Astrocyte (in vitro differentiated cells and primary cell): ENCODE results near the gene NPHS1. TPM values are rescaled to one million over a fixed set of nuclear protein-coding genes. Genes with fewer than 3 reads are reported as not detected.

Experiments used
- DNase-seq: peaks from one replicate; pipeline ENCODE4 v3.0.0-alpha.2; 2010; ENCODE audit warnings: low read depth
- FAIRE-seq: peaks from 2 replicates; lab custom pipeline; 2011; peaks lifted over from hg19 to GRCh38; lab: Jason Lieb, UNC
- H2AFZ ChIP-seq: 2 replicates; pipeline ENCODE4 v1.6.0; 2012; ENCODE audit warnings: low read depth, low read length, inconsistent platforms
- H3K27ac ChIP-seq: 2 replicates; pipeline ENCODE4 v1.5.1; 2011; ENCODE audit warnings: low read depth, low read length, inconsistent platforms
- H3K27me3 ChIP-seq: 2 replicates; pipeline ENCODE4 v1.6.0; 2011; ENCODE audit warnings: low read length, inconsistent platforms; ENCODE audit not compliant: insufficient read depth
- H3K36me3 ChIP-seq: 2 replicates; pipeline ENCODE4 v1.5.1; 2011; ENCODE audit warnings: low read length, inconsistent platforms; ENCODE audit not compliant: insufficient read depth
- H3K4me1 ChIP-seq: 2 replicates; pipeline ENCODE4 v1.5.1; 2011; ENCODE audit warnings: low read length, inconsistent platforms; ENCODE audit not compliant: insufficient read depth
- H3K4me2 ChIP-seq: 2 replicates; pipeline ENCODE4 v1.6.0; 2012; ENCODE audit warnings: low read length, inconsistent platforms
- H3K4me3 ChIP-seq: 2 replicates; pipeline ENCODE4 v1.5.1; 2011; ENCODE audit warnings: low read depth, mild to moderate bottlenecking, low read length, inconsistent platforms; ENCODE audit not compliant: insufficient read depth
- H3K79me2 ChIP-seq: 2 replicates; pipeline ENCODE4 v1.6.0; 2012; ENCODE audit warnings: mild to moderate bottlenecking, low read length, inconsistent platforms; ENCODE audit not compliant: insufficient read depth
- H3K9ac ChIP-seq: 2 replicates; pipeline ENCODE4 v1.6.0; 2012; ENCODE audit warnings: mild to moderate bottlenecking, low read length, inconsistent platforms
- H3K9me3 ChIP-seq: 2 replicates; pipeline ENCODE4 v1.5.1; 2012; ENCODE audit warnings: low read depth, mild to moderate bottlenecking, low read length, inconsistent platforms; ENCODE audit not compliant: insufficient read depth
- H4K20me1 ChIP-seq: 2 replicates; pipeline ENCODE4 v1.6.0; 2012; ENCODE audit warnings: low read length, inconsistent platforms; ENCODE audit not compliant: insufficient read depth
- H3K27ac Mint-ChIP-seq: one replicate; pipeline ENCODE4 v1.8.0; 2021; ENCODE audit warnings: mild to moderate bottlenecking, mixed read lengths; ENCODE audit not compliant: unreplicated experiment
- H3K27me3 Mint-ChIP-seq: one replicate; pipeline ENCODE4 v1.8.0; 2021; ENCODE audit warnings: low read depth, mixed read lengths; ENCODE audit not compliant: unreplicated experiment
- H3K36me3 Mint-ChIP-seq: one replicate; pipeline ENCODE4 v1.8.0; 2021; ENCODE audit warnings: low read depth, mixed read lengths; ENCODE audit not compliant: unreplicated experiment
- H3K4me1 Mint-ChIP-seq: one replicate; pipeline ENCODE4 v1.8.0; 2021; ENCODE audit warnings: low read depth, mixed read lengths; ENCODE audit not compliant: unreplicated experiment
- H3K4me3 Mint-ChIP-seq: one replicate; pipeline ENCODE4 v1.8.0; 2021; ENCODE audit warnings: mild to moderate bottlenecking, moderate library complexity, mixed read lengths; ENCODE audit not compliant: unreplicated experiment
- H3K9me3 Mint-ChIP-seq: one replicate; pipeline ENCODE4 v1.8.0; 2021; ENCODE audit warnings: mild to moderate bottlenecking, mixed read lengths; ENCODE audit not compliant: unreplicated experiment
- EZH2 ChIP-seq: IDR thresholded peaks from 2 replicates; pipeline ENCODE4 v1.6.1; 2012; ENCODE audit warnings: mild to moderate bottlenecking, low read length, inconsistent platforms; ENCODE audit not compliant: insufficient read depth
- total RNA-seq: library from RNA; stranded (reverse); gene quantifications from 2 replicates; pipeline ENCODE4 v1.2.1, GENCODE V29; 2021
- TF ChIP-seq, protein P1 (sequence below): IDR thresholded peaks from 2 replicates; pipeline ENCODE4 v1.5.1; 2011; ENCODE audit warnings: low read depth, mild to moderate bottlenecking, inconsistent platforms, low read length, moderate library complexity; ENCODE audit not compliant: insufficient read depth

Gene NPHS1
- total RNA-seq, 1 donor from 2014 or later: not detected

- H3K4me2 ChIP-seq: no peak within 1 kb of the TSS
- peaks cover 33% of the 10 kb centered on the region for H3K27me3 Mint-ChIP-seq
- no peaks in the 10 kb centered on the region for H3K36me3 Mint-ChIP-seq
- TF ChIP-seq, protein P1, sequence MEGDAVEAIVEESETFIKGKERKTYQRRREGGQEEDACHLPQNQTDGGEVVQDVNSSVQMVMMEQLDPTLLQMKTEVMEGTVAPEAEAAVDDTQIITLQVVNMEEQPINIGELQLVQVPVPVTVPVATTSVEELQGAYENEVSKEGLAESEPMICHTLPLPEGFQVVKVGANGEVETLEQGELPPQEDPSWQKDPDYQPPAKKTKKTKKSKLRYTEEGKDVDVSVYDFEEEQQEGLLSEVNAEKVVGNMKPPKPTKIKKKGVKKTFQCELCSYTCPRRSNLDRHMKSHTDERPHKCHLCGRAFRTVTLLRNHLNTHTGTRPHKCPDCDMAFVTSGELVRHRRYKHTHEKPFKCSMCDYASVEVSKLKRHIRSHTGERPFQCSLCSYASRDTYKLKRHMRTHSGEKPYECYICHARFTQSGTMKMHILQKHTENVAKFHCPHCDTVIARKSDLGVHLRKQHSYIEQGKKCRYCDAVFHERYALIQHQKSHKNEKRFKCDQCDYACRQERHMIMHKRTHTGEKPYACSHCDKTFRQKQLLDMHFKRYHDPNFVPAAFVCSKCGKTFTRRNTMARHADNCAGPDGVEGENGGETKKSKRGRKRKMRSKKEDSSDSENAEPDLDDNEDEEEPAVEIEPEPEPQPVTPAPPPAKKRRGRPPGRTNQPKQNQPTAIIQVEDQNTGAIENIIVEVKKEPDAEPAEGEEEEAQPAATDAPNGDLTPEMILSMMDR: no peak
- TF ChIP-seq EZH2: no peak
- no peak within 1 kb of the TSS for H3K27ac Mint-ChIP-seq
- H3K79me2 ChIP-seq: no peaks in the 10 kb centered on the region
- no peaks in the 10 kb centered on the region for H3K9me3 Mint-ChIP-seq
- H3K4me3 Mint-ChIP-seq: peak within 1 kb of the TSS; percentile 27
- FAIRE-seq: no peak
- peaks cover 3% of the 10 kb centered on the region for H3K27me3 ChIP-seq
- H3K36me3 ChIP-seq: no peaks in the 10 kb centered on the region
- H3K4me1 Mint-ChIP-seq: no peaks in the 10 kb centered on the region
- no peaks in the 10 kb centered on the region for H4K20me1 ChIP-seq
- H3K27ac ChIP-seq: no peak within 1 kb of the TSS
- DNase-seq: no peak
- no peak within 1 kb of the TSS for H2AFZ ChIP-seq
- no peaks in the 10 kb centered on the region for H3K4me1 ChIP-seq
- no peak within 1 kb of the TSS for H3K4me3 ChIP-seq
- no peaks in the 10 kb centered on the region for H3K9me3 ChIP-seq
- H3K9ac ChIP-seq: no peak within 1 kb of the TSS
These were observed 39.9 kb downstream of the NPHS1 start, which contains the start of gene PRODH2 for GRCh38 chr19:35812220-35813042. TSS of gene PRODH2 (minus strand) at chr19:35812845. CDS start at chr19:35812805, 40 bp downstream.

- Histone ChIP-seq H3K27me3 (peaks cover 3% of the 10 kb centered on the region), H3K36me3 (no peaks in the 10 kb centered on the region), H4K20me1 (no peaks in the 10 kb centered on the region), H3K79me2 (no peaks in the 10 kb centered on the region), H3K4me3 (no peak overlapping the region), H3K9me3 (no peaks in the 10 kb centered on the region), H3K4me2 (no peak overlapping the region), H2AFZ (no peak overlapping the region), H3K4me1 (no peaks in the 10 kb centered on the region), H3K27ac (no peak overlapping the region), H3K9ac (no peak overlapping the region)
- H3K4me3 Mint-ChIP-seq: no peak overlapping the region
- H3K4me1 Mint-ChIP-seq: no peaks in the 10 kb centered on the region
- DNase-seq (no peak), FAIRE-seq (no peak)
- no peak for TF ChIP-seq EZH2
- H3K27ac Mint-ChIP-seq: no peak overlapping the region
- no peaks in the 10 kb centered on the region for H3K9me3 Mint-ChIP-seq
- peaks cover 35% of the 10 kb centered on the region for H3K27me3 Mint-ChIP-seq
- H3K36me3 Mint-ChIP-seq: no peaks in the 10 kb centered on the region
These were observed 40.7 kb downstream of the NPHS1 start for GRCh38 chr19:35811317-35812219.

GRCh38 chr19:35807633-35808032 is 44.7 kb downstream of the NPHS1 start:
- FAIRE-seq (no peak), DNase-seq (no peak)
- H3K4me2 ChIP-seq: no peak overlapping the region
- Mint-ChIP-seq H3K4me3 (no peak overlapping the region), H3K9me3 (no peaks in the 10 kb centered on the region), H3K27me3 (peaks cover 53% of the 10 kb centered on the region), H3K27ac (no peak overlapping the region), H3K36me3 (no peaks in the 10 kb centered on the region), H3K4me1 (no peaks in the 10 kb centered on the region)
- H3K27me3 ChIP-seq: peaks cover 1% of the 10 kb centered on the region
- no peaks in the 10 kb centered on the region for H3K9me3 ChIP-seq
- no peaks in the 10 kb centered on the region for H3K79me2 ChIP-seq
- H3K4me1 ChIP-seq: no peaks in the 10 kb centered on the region
- H2AFZ ChIP-seq: no peak overlapping the region
- no peak overlapping the region for H3K9ac ChIP-seq
- TF ChIP-seq, protein P1: no peak
- no peak for TF ChIP-seq EZH2
- H3K4me3 ChIP-seq: no peak overlapping the region
- no peaks in the 10 kb centered on the region for H3K36me3 ChIP-seq
- no peaks in the 10 kb centered on the region for H4K20me1 ChIP-seq
- H3K27ac ChIP-seq: no peak overlapping the region
